HG03469 (cell line): ENCODE results near the gene CMIP.

Source experiments
- ATAC-seq: cut with Tn5 transposase; IDR thresholded peaks from one replicate; pipeline ENCODE4 v1.9.1; 2021; ENCODE audit warnings: mild to moderate bottlenecking, moderate library complexity, moderate number of reproducible peaks; ENCODE audit not compliant: unreplicated experiment

Gene CMIP

DNA sequence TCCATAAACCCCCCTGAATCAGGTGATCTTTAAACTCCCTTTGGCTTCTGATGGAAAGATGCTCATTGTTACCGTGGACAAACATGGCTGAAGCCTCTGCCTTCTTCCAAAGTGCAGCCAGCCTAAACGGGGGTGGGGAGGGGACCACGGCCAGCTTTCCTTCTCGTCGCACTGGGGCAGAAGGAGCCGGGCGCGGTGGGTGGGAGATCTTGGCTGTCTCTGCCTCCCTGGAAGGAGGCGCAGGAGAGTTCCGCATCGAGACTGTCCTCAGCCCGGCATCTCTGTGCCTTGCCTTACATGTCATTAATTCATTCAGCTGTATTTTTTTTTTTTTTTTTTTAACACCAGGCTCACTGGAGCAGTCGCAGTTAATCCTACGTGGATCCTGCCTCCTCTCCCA is 171.2 kb downstream of the CMIP start:
- no peak for ATAC-seq

DNA sequence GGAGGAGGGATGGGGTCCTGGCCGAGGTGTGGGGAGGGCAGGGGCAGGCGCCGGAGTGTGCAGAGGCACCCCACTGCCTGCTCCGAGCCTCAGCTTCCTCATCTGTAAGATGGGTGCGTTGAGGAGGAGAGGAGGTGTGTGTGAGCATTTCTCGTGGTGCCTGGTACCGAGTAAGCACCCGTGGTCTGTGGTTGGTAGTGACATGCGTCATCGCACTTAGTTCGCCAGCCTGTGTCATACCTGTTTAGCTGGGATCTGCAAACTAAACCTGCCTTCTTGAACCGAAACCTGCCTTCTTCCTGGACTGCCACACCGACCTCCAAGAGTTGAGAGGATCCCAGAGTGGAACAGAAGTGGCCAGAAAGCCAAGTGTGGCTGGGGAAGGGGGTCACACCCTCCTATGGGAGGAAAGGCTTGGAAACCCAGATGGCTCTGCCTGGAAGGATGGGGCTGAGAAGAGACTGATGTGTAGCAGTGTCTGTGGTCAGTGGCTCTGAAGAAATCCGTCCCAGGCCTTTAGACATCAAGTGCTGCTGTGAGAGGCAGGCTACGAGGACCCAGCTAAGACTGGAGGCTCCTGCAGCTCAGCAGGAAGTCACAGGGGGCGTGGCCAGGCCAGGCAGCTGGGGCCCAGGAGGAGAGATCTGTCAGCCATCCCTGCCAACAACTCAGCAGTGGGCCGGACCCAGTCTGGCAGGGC is 171.9 kb downstream of the CMIP start:
- ATAC-seq: peak; percentile 50

DNA sequence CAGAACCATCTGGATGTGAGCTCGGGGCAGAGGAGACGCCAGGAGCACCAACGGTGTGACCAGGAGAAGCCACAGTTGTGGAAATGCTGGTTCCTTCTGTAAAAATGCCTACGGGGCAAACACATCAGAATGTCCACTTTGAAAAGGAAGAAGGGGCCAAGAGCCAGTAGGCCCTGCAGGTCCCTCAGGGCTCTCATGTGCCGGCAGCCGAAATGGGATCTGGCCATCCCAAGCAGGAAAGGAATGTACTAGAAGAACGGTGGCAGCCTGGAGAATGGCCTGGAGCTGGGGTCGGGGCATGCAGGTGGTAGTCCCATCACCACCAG is 172.4 kb downstream of the CMIP start:
- no peak for ATAC-seq

DNA sequence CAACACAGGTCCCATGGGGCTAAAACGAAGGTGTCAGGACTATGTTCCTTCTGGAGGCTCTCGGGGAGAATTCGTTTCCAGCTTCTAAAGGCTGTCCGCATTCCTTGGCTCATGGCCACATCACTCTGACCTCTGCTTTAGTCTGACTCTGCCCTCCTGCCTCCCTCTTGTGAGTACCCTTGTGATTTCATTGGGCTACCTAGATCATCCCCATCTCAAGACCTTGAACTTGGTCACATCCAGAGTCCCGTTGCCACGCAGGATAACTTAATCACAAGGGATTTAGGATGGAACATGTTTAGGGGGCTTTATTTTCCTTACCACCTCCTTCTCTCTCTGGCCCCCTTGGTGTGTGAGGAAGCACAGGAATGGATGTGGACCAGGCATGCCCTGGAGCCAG is 173.6 kb downstream of the CMIP start:
- ATAC-seq: no peak

DNA sequence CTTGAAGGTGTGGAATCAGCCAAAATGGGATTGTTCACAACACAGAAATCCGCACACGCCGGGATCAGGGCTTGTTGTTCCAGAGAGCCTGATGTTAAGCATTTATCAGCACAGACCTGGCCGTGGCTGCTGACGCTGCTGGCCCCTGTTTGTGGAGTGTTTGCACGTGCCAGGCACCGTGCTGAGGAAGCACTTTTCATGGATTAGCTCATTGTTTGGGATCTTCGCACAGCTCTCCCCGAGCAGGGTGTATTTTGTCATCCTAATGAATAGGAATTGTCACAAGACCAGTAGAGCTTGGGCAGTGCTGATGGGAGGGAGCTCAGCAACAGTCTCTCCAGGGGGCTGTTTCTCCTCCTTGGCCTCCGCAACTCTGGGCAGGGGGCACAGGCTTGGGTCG is 174.1 kb downstream of the CMIP start:
- ATAC-seq: no peak

DNA sequence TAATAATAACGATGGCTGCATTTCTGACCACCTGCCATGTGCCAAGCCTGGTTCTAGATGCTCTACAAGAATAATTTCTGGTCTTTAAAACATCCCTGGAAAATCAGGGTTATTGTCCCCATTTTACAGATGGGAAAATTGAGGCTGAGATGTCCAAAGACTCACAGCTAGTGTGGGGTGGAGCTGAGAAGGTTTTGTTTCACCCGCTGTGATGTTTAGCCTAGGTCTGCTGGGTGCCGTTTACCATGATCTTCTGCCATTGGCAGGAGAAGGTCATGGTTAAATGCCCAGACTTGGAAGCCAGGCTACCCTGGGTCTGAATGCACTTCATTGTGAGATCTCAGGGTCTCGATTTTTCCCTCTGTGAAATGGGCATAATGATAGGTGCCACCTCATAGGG is 175.4 kb downstream of the CMIP start:
- no peak for ATAC-seq

DNA sequence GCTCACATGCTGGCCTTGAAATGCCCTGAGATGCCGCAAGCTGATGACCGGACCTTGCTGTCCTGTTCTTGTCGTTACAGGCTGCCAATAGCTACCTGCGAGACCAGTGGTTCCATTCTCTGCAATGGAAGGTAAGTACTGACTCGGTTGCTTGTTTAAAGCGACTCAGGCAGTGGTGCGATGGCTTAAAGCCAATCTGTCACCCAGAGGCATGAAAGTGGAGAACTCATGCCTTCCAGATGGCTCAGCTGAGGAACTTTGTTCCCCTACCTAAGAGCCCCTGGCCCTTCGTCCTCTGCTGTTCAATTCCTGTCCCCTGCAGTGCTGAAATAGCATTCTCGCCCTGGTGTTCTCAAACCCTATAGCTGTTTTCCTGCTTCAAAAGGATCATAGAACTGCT is 176.2 kb downstream of the CMIP start:
- ATAC-seq: no peak

DNA sequence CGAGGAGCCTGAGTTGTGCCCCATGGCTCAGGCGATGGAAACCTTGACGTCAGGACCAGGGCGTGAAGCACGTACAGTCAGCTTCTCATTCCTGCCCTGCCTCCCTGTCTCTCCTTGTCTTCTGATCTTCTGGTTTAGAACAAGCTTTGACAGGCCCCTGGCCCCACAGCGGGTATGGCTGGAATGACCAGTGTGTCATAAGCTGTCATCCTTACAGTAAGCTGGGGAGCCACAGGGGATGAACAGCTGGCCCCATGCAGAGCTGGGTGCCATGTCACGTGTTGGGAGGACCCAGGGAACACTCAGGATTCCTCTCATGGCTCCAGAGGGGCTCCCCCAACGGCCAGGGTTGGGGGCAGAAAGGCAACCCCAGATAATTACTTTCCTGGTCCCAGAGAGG is 176.9 kb downstream of the CMIP start:
- ATAC-seq: no peak

DNA sequence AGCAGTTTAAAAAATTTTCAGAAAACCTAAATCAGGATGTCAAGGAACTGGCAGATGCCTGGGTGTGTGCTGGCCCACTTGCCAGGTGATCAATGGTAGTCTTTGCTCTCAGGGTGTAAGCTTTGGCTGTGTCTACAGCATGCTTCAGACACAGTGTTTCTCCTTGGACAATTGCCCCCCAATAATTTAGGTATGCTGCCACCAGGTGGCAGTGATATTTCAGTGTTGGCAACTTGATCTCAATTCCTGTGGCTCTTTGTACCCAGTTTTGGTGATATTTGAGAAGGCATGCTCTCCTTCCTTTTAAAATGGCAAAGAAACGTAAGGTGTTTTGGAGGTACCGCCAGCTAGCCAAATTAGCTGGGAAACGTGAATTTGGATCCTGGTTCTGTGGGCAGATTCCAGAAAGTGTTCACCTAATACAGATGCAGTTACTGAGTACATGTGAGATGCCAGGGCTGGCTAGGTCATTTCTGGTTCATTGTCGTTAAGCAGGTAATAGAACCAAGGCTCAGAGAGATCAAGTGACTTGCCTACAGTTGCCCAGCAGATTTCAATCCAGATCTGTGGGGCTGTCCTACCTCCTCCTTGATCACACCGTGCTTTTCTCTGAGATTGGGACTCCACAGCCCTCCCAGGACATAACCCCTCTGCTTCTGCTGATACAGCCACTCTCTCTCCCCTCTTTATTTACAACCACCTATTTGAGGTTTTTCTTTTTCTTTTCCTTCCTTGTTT is 178.9 kb downstream of the CMIP start:
- no peak for ATAC-seq

DNA sequence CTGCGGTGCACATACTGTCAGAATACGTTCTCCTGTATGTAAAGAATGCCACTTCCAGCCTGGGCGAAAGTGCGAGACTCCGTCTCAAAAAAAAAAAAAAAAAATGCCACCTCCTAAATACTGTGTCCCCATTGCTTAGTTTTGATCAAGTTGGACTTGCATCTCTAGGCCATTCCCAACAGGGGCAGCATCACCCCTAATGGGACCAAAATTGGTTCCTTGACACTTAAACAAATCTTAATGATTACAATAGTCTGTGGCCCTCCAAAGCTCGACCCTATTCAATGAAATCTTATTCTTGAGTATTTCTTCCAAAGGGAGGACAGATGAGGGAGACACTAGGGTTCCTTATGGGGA is 179.8 kb downstream of the CMIP start:
- no peak for ATAC-seq

DNA sequence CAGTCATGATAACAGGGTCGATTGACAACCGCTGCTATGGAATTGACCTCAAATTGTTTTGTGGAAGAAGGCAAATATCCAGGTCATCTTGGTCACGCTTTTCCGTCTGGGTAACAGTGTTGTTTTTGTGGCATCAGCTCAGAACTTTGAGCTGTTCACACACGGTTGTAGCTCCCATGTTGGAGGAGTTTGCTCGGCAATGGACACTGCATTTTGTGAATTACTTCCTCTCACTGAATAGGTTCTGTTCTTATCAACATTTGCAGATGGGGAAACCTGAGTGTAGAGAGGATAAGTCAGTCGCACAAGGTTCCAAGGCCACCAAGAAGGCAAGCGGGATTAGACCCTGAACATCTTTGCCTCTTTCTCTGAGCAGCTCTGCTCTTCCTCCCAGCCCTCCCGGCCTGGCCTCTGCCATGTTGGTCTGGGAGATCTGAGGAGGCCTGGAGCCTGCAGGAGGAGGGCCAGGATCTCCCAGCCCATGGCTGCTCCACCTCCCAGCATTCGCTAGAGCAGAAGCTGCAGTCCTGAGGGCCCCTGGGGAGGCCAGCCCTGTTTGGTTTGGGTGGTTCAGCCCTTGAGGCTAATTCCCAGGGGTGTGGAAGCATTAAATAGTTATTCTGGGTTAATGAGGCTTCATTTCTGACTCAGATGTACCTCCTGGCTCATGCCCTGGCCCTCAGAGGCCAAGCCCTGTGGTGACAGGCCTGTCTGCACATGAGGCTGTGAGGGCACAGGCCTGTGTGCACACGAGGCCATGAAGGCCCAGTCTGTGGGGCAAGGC is 180.3 kb downstream of the CMIP start:
- ATAC-seq: no peak

DNA sequence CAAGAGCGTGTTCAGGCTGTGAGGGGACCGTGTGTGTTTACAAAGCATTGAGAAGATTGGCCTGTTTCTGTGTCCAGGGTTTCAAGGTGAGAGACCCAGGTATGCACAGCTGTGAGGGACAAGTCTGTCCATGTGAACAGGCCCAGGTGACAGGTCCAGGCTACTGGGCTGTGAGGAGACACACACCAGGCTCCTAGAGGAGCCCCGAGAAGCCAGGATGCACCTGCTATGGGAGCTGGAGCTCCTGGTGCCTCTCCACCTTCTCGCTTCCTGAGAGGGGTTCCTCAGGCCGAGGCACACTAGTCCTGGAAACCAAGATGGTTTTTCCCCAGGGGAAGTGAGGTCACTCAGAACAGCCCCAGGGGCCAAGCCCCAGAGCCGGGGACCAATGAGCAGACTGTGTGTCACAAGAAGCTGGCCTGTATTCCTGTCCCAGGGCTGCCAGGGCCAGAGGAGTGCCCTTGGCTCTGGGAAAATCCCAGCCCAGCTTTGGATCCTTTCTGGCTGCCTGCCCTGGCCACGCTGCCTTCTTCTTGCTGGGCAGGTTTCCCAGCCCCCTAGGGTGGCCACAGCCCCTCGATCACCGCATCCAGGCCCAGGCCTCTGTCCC is 181.0 kb downstream of the CMIP start:
- ATAC-seq: no peak

DNA sequence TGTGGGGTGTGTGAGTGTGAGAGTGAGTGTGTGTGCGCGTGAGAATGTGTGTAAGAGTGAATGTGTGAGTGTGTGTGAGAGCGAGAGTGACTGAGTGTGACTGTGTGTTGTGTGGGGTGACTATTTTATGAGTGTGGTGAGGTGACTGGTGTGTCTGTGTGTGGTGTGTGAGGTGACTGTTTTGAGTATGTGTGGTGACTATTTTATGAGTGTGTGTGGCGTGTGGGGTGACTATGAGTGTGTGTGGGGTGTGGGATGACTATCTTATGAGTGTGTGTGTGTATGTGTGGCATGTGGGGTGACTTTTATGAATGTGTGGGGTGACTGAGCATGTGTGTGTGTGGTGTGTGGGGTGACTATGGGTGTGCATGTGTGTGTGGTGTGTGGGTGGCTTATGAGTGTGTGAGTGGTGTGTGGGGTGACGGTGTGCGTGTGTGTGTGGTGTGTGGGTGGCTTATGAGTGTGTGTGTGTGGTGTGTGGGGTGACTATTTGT is 181.6 kb downstream of the CMIP start:
- ATAC-seq: no peak

DNA sequence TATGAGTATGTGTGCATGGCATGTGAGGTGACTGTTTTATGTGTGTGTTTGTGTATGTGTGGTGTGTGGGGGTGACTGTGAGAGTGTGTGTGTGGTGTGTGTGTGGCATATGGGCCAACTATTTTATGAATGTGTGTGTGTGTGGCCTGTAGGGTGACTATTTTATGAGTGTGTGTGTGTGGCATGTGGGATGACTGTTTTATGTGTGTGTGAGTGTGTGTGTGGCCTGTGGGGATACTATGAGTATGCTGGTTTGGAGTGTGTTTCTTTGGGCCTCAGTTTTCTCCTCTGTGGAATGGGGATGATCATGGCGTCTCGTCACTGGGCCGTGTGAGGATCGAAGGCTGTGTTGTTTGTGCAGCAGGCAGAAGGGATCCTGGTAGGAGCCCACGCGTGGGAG is 182.4 kb downstream of the CMIP start:
- ATAC-seq: no peak

DNA sequence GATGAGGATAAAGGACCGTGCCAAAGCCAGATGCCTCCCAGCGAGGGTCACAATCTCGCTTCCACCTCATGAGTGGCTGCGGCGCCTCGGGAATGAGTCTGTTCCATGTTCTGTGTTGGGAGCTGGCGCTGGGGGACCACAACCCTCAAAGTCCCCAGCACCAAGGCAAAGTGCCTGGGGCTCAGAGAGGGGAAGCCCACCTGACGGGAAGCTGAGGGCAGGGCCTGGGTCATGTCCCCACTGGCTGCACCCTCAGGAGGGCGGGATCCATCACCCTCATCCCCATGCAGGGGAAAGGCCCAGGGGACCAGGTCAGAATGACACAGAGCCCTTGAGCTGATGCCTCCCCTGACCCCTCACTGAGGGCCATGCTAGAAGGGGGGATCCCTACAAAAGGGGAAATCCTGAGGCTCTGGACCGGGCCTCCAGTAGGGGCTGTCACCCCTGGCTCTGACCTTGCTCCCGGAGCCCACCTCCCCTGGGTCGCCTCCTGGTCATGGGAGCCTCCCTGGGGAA is 183.2 kb downstream of the CMIP start:
- ATAC-seq: no peak

DNA sequence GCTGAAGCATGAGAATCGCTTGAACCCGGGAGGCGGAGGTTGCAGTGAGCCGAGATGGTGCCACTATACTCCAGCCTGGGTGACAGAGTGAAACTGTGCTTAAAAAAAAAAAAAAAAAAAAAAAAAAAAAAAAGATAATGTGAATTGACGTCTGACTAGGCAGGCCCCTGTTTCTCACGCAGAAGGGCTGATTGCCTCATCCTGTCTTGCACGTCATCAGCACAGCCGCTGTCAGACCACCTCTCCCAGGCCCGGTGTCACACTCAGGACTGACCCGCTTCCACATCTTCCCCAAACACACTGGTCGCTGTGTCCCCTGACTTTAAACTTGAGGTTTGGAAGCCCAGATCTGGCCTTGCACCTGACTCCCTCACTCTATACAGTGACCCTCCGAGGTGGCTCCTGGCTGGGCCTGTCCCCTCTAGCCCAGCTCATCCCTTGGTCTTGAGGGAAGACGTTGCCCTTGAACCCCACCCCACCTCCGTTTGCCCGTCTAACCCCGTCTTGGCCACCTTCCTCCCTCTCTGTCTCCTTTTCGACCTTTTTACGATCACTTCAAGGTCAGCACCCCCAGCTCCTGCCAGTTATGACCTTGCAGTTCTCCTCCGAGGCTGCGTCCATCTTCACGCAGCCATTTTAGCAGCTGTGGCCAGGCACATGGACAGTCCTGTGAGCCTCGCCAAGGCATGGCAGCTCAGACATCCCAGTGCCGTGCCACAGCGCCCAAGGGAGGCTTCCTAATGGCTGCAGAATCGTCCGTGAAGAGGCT is 184.6 kb downstream of the CMIP start:
- no peak for ATAC-seq

DNA sequence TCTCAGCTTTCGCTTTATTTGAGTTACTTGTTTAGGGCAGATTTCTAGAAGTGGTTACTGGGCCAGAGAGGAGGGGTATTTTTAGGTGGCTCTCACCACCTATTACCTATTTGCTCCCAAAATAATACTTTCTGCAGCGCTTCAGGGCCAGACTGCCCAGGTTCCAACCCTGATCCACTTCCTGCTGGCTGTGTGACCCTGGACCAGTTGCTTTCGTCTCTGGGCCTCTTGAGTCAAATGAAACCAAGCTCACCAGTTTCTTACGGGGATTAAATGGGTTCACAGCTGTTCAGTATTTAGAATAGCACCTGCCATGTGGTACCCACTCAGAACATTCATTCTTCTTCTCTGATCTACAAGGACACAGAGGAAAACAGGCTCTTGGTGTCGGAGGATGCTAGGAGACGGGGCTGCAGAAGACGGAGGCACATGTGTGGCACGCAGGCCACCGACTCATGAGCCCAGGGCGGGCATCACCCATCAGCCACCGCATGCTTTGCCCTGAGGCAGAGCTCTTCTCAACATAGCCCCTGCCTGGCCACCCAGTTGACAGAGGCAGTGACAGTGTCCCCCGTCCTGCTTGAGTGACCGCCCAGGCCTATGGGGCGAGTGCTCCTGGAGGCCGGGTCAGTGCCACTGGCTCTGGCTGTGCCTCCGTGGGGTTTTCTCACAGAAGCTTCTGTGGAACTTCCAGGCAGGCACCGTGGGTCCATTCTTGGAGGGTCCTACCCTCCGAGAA is 185.5 kb downstream of the CMIP start:
- ATAC-seq: no peak

DNA sequence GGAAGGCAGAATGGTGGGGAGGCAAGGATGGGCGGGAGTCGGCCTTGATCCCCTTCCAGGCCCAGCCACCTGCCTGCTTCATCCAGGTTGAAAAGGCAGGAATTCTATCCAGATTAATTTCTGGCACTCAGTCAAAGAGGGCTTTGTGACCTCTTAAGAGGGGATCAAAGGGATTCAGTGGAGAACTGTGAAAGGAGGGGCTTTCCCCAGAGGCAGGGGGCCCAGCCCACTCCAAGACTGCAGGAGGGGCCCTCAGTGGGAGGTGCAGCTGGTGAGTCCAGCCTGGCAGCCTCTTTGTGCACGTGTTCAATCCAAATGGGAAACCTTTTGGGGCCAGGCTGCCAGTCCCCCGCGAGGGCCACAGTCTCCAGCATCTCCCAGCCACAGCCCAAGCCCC is 186.0 kb downstream of the CMIP start:
- no peak for ATAC-seq

DNA sequence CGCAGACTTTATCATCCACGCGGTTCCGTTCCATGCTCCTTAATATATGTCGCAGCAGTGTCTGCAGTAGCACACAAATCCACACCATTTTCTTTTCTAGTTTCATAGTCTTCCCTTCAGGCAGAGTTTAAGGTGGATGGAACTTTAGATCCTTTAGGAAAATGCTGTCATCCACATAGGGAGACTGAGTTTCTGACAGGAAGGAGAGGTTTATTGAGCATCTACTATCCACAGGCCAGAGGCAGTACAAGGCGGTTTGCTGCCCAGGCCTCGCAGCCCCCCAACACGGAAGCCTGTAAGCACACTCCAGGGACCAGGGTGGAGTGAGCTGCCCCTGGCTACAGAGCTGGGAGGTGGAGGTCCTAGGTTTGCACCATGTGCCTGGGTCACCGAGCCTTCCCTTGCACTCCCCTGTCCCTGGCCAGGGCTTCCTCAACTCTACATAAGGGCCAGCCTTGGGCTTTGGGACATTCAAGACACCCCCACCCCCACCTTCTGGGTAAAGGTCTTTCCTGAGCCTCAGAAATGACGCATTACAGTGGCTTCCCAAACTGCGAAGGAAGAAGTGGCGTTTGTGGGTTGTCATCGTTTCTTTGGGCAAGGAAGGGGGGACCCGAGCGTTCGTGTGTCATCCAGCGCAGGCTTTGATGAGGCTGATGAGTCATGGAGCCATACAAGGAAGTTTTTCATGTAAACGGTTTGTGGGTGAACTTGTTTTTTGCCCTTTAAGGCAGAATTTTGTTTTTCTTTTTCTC is 188.0 kb downstream of the CMIP start:
- ATAC-seq: no peak
